DND-41 (cell line): ENCODE measurements around the gene KRTAP12-1.

ENCODE experiments used
- ATAC-seq: fragments of 200-7000 bp; cut with Tn5 transposase; 3 replicates; pipeline ENCODE4 v1.9.1; 2021; ENCODE audit warnings: low read depth; ENCODE audit not compliant: insufficient read depth
- DNase-seq: peaks from one replicate; pipeline ENCODE4 v3.0.0-alpha.2; 2020
- H2AFZ ChIP-seq: 2 replicates; pipeline ENCODE4 v1.6.0; 2012; ENCODE audit warnings: low read depth, low read length
- H3K27ac ChIP-seq: 2 replicates; pipeline ENCODE4 v1.5.1; 2012; ENCODE audit warnings: low read length, inconsistent platforms
- H3K27me3 ChIP-seq: fragments of 200-600 bp; sonication (generic); 2 replicates; pipeline ENCODE4 v1.6.0; 2012; ENCODE audit warnings: low read length, mild to moderate bottlenecking, inconsistent platforms; ENCODE audit not compliant: insufficient read depth, poor library complexity
- H3K36me3 ChIP-seq: 2 replicates; pipeline ENCODE4 v1.5.1; 2012; ENCODE audit warnings: low read length, inconsistent platforms; ENCODE audit not compliant: insufficient read depth
- H3K4me1 ChIP-seq: 2 replicates; pipeline ENCODE4 v1.5.1; 2012; ENCODE audit warnings: mild to moderate bottlenecking, low read length; ENCODE audit not compliant: insufficient read depth
- H3K4me2 ChIP-seq: 2 replicates; pipeline ENCODE4 v1.6.0; 2012; ENCODE audit warnings: mild to moderate bottlenecking, moderate library complexity, low read length, inconsistent platforms; ENCODE audit not compliant: insufficient read depth
- H3K4me3 ChIP-seq, 2 experiments: fragments of 200-600 bp in 1 of 2; shearing (Covaris generic) in 1 of 2; 2 replicates each; pipeline ENCODE4 v1.5.1; 2012 to 2016; ENCODE audit warnings: inconsistent platforms in 2 of 2, low read length in 2 of 2, mild to moderate bottlenecking in 2 of 2, low read depth in 1 of 2, moderate library complexity in 1 of 2
- H3K79me2 ChIP-seq: 2 replicates; pipeline ENCODE4 v1.6.0; 2012; ENCODE audit warnings: low read length, inconsistent platforms; ENCODE audit not compliant: insufficient read depth
- H3K9ac ChIP-seq: 2 replicates; pipeline ENCODE4 v1.6.0; 2012; ENCODE audit warnings: low read depth, mild to moderate bottlenecking, inconsistent platforms, low read length, moderate library complexity
- H3K9me3 ChIP-seq: 2 replicates; pipeline ENCODE4 v1.5.1; 2012; ENCODE audit warnings: low read length, moderate library complexity, mild to moderate bottlenecking, inconsistent platforms; ENCODE audit not compliant: insufficient read depth, severe bottlenecking
- H4K20me1 ChIP-seq: 2 replicates; pipeline ENCODE4 v1.6.0; 2012; ENCODE audit warnings: low read length; ENCODE audit not compliant: insufficient read depth
- EZH2 ChIP-seq: IDR thresholded peaks from 3 replicates; pipeline ENCODE4 v1.6.1; 2012; ENCODE audit warnings: borderline replicate concordance, low read depth, mild to moderate bottlenecking, moderate library complexity, low read length, inconsistent platforms; ENCODE audit not compliant: severe bottlenecking
- TF ChIP-seq, protein P1 (sequence below): IDR thresholded peaks from 2 replicates; pipeline ENCODE4 v1.5.1; 2012; ENCODE audit warnings: borderline replicate concordance, low read length, moderate library complexity, mild to moderate bottlenecking; ENCODE audit not compliant: poor library complexity, severe bottlenecking; ENCODE audit errors: extremely low read depth

The KRTAP12-1 gene

DNA sequence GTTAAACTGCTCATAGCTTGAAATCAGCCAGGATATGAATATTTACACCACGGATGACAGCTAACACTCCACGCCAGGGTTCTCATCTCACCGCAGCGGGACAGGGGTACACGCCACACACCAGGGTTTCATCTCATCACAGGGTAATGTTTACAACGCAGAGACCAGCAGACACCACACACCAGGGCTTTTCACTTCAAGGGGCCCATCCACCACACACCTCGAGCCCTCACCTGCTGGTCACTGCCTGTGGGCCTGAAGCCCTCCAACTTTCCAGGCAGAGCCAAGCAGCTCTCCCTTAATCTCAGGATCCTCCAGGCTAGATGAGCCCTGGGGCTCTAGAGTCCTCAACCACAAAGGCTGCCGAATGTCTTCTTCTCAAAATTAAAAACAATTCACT lies 13.7 kb upstream of the KRTAP12-1 start:
- ATAC-seq (no peak), DNase-seq (no peak)
- Histone ChIP-seq H3K36me3 (no peaks in the 10 kb centered on the region), H3K4me1 (no peaks in the 10 kb centered on the region), H4K20me1 (no peaks in the 10 kb centered on the region; the same call in 1 of the 2 replicates), H2AFZ (no peak overlapping the region), H3K79me2 (no peaks in the 10 kb centered on the region), H3K4me3 (no peak overlapping the region), H3K27me3 (peaks cover 5% of the 10 kb centered on the region), H3K4me2 (no peak overlapping the region), H3K27ac (no peak overlapping the region), H3K9me3 (no peaks in the 10 kb centered on the region), H3K9ac (no peak overlapping the region)
- TF ChIP-seq EZH2 = no peak

DNA sequence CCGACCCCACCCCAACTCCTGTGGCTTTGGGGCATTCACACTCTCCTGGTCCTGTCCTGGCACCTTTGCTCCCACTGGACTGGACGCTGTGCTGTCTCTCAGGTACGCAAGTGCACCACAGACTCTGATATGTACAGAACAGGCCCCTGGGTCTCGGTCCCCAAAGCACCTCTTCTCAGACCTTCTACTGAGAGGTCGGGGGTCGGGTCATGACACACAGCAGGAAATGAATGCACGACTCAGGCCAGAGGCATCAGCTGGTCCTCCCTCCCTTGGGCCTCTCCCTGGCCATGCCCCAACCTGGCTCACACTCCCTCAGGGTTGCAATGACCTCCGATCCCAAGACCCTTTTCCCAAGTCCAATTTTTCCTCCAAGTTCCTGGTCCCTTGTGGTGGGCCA lies 13.2 kb upstream of the KRTAP12-1 start:
- DNase-seq = no peak
- H3K36me3 ChIP-seq = no peaks in the 10 kb centered on the region
- no peak overlapping the region for H3K27ac ChIP-seq
- no peaks in the 10 kb centered on the region; the same call in 1 of the 2 replicates for H4K20me1 ChIP-seq
- H3K4me3 ChIP-seq = no peak overlapping the region
- no peaks in the 10 kb centered on the region for H3K79me2 ChIP-seq
- no peak overlapping the region for H3K4me2 ChIP-seq
- no peaks in the 10 kb centered on the region for H3K4me1 ChIP-seq
- ATAC-seq = no peak
- H3K9ac ChIP-seq = no peak overlapping the region
- H3K27me3 ChIP-seq = peaks cover 4% of the 10 kb centered on the region
- H3K9me3 ChIP-seq = no peaks in the 10 kb centered on the region
- TF ChIP-seq, protein P1, sequence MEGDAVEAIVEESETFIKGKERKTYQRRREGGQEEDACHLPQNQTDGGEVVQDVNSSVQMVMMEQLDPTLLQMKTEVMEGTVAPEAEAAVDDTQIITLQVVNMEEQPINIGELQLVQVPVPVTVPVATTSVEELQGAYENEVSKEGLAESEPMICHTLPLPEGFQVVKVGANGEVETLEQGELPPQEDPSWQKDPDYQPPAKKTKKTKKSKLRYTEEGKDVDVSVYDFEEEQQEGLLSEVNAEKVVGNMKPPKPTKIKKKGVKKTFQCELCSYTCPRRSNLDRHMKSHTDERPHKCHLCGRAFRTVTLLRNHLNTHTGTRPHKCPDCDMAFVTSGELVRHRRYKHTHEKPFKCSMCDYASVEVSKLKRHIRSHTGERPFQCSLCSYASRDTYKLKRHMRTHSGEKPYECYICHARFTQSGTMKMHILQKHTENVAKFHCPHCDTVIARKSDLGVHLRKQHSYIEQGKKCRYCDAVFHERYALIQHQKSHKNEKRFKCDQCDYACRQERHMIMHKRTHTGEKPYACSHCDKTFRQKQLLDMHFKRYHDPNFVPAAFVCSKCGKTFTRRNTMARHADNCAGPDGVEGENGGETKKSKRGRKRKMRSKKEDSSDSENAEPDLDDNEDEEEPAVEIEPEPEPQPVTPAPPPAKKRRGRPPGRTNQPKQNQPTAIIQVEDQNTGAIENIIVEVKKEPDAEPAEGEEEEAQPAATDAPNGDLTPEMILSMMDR = no peak
- no peak for TF ChIP-seq EZH2
- H2AFZ ChIP-seq = no peak overlapping the region

DNA sequence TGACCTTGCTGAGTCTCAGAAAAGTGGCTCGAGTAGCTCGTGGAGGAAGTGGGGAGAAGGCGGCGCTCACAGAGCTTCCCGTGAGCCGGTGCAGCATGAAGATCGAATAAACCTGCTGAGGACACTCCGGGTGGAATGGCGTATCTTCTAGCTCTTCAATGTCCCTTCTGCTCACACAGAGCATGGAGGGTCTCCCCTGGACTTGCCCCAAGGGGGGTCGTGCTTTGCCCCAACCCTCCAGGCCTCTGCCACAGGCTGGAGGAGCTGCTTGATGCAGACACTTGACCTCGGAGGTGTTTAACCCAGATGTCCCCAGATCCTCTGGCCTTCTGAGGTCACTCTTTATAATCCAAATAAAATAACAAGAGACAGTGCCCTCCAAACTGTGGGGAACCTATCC lies 12.8 kb upstream of the KRTAP12-1 start:
- H3K27ac ChIP-seq = no peak overlapping the region
- no peak overlapping the region for H2AFZ ChIP-seq
- DNase-seq (no peak), ATAC-seq (no peak)
- H3K27me3 ChIP-seq = peaks cover under 1% of the 10 kb centered on the region
- H3K4me3 ChIP-seq = no peak overlapping the region
- no peak overlapping the region for H3K4me2 ChIP-seq
- TF ChIP-seq, protein P1 = no peak
- no peak for TF ChIP-seq EZH2
- no peaks in the 10 kb centered on the region; the same call in 1 of the 2 replicates for H4K20me1 ChIP-seq
- no peaks in the 10 kb centered on the region for H3K36me3 ChIP-seq
- H3K79me2 ChIP-seq = no peaks in the 10 kb centered on the region
- H3K9ac ChIP-seq = no peak overlapping the region
- no peaks in the 10 kb centered on the region for H3K4me1 ChIP-seq
- no peaks in the 10 kb centered on the region for H3K9me3 ChIP-seq

DNA sequence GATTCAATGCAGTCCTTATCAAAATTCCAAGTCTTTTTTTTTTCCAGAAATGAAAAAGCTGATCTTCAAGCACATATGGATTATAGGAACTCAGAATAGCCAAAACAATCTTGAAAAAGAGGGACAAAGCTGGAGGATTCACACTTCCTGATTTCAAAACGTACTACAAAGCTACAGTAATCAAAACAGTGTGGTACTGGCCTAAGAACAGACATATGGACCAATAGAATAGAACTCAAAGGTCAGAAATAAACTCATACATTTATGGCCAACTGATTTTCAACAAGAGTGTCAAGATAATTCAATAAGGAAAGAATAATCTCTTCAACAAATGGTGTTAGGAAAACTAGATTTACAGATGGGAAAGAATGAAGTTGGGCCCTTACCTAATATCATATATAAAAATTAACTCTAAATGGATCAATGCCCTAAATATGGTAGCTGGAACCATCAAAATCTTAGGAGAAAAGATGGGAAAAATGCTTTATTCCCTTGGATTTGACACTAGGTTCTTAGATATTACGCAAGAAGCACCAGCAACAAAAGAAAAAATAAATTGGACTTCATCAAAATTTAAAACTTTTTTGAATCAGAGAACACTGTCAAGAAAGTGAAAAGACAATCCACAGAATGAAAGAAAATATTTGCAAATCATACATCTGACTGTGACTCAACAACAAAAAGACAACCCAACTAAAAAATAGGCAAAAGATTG lies 11.0 kb upstream of the KRTAP12-1 start:
- H3K9ac ChIP-seq = no peak overlapping the region
- DNase-seq (no peak), ATAC-seq (no peak)
- no peaks in the 10 kb centered on the region for H3K27me3 ChIP-seq
- no peak overlapping the region for H3K4me2 ChIP-seq
- H3K4me3 ChIP-seq = no peak overlapping the region
- TF ChIP-seq EZH2 = no peak
- TF ChIP-seq, protein P1 = no peak
- H3K79me2 ChIP-seq = no peaks in the 10 kb centered on the region
- no peaks in the 10 kb centered on the region for H3K9me3 ChIP-seq
- no peak overlapping the region for H3K27ac ChIP-seq
- H4K20me1 ChIP-seq = no peaks in the 10 kb centered on the region; the same call in 1 of the 2 replicates
- H3K4me1 ChIP-seq = no peaks in the 10 kb centered on the region
- H2AFZ ChIP-seq = no peak overlapping the region
- H3K36me3 ChIP-seq = no peaks in the 10 kb centered on the region
